RWPE2 (cell line): ENCODE data around the gene TRAF3IP3.

Experiments used
- ATAC-seq: fragments of 200-7000 bp; cut with Tn5 transposase; 3 replicates; pipeline ENCODE4 v1.9.1; 2021; ENCODE audit warnings: low read depth
- DNase-seq: peaks from one replicate; pipeline ENCODE4 v3.0.0-alpha.2; 2020; ENCODE audit warnings: low spot score
- H3K27ac ChIP-seq: fragments of 450-650 bp; 2 replicates; pipeline ENCODE4 v1.5.1; 2017; ENCODE audit warnings: mild to moderate bottlenecking; ENCODE audit not compliant: poor library complexity, severe bottlenecking
- H3K27me3 ChIP-seq: fragments of 250-450 bp; sonication (Bioruptor Pico); 2 replicates; pipeline ENCODE4 v1.5.1; 2021; ENCODE audit warnings: mild to moderate bottlenecking, moderate library complexity; ENCODE audit not compliant: insufficient read depth, poor library complexity, severe bottlenecking
- H3K36me3 ChIP-seq: fragments of 250-450 bp; sonication (Bioruptor Pico); 2 replicates; pipeline ENCODE4 v1.5.1; 2020; ENCODE audit warnings: low read depth, mild to moderate bottlenecking, moderate library complexity
- H3K4me1 ChIP-seq: fragments of 250-450 bp; sonication (Bioruptor Pico); 2 replicates; pipeline ENCODE4 v1.5.1; 2021; ENCODE audit warnings: mild to moderate bottlenecking, moderate library complexity; ENCODE audit not compliant: insufficient read depth, poor library complexity, severe bottlenecking
- H3K4me3 ChIP-seq: fragments of 250-450 bp; sonication (Bioruptor Pico); 2 replicates; pipeline ENCODE4 v1.5.1; 2021; ENCODE audit warnings: mild to moderate bottlenecking, moderate library complexity; ENCODE audit not compliant: severe bottlenecking
- H3K9me3 ChIP-seq: fragments of 250-450 bp; sonication (Bioruptor Pico); 2 replicates; pipeline ENCODE4 v1.5.1; 2021; ENCODE audit warnings: mild to moderate bottlenecking, moderate library complexity; ENCODE audit not compliant: severe bottlenecking
- CTCF ChIP-seq: fragments of 450-650 bp; IDR thresholded peaks from one replicate; pipeline ENCODE4 v1.5.1; 2017; ENCODE audit warnings: mild to moderate bottlenecking, moderate library complexity; ENCODE audit not compliant: poor library complexity, severe bottlenecking

The TRAF3IP3 gene

GRCh38 chr1:209751627-209752231 lies 4.1 kb upstream of the TRAF3IP3 start:
- Histone ChIP-seq H3K27ac (no peak overlapping the region), H3K36me3 (no peaks in the 10 kb centered on the region), H3K27me3 (no peaks in the 10 kb centered on the region), H3K4me3 (no peak overlapping the region), H3K4me1 (peaks cover 3% of the 10 kb centered on the region), H3K9me3 (no peaks in the 10 kb centered on the region)
- no peak for TF ChIP-seq CTCF
- ATAC-seq (no peak), DNase-seq (no peak)

GRCh38 chr1:209752890-209753289 lies 3.0 kb upstream of the TRAF3IP3 start:
- no peaks in the 10 kb centered on the region for H3K9me3 ChIP-seq
- DNase-seq (no peak), ATAC-seq (no peak)
- no peak overlapping the region for H3K4me3 ChIP-seq
- H3K27ac ChIP-seq, result no peak overlapping the region
- no peak for TF ChIP-seq CTCF
- H3K4me1 ChIP-seq, result peaks cover 3% of the 10 kb centered on the region
- H3K27me3 ChIP-seq, result no peaks in the 10 kb centered on the region
- H3K36me3 ChIP-seq, result no peaks in the 10 kb centered on the region

- Histone ChIP-seq H3K27me3 (no peaks in the 10 kb centered on the region), H3K4me3 (no peak overlapping the region), H3K9me3 (no peaks in the 10 kb centered on the region), H3K27ac (no peak overlapping the region), H3K36me3 (no peaks in the 10 kb centered on the region), H3K4me1 (no peaks in the 10 kb centered on the region)
- TF ChIP-seq CTCF, result no peak
- ATAC-seq, result no peak
- no peak for DNase-seq
These were observed 597 bp upstream of the TRAF3IP3 start for GRCh38 chr1:209755256-209755655.

- Histone ChIP-seq H3K36me3 (no peaks in the 10 kb centered on the region), H3K27ac (no peak overlapping the region), H3K9me3 (no peaks in the 10 kb centered on the region), H3K4me1 (no peaks in the 10 kb centered on the region), H3K27me3 (no peaks in the 10 kb centered on the region), H3K4me3 (no peak overlapping the region)
- no peak for TF ChIP-seq CTCF
- no peak for ATAC-seq
- DNase-seq, result no peak
These were observed 977 bp downstream of the TRAF3IP3 start for GRCh38 chr1:209756615-209757445.

GRCh38 chr1:209758400-209758799 lies 2.5 kb downstream of the TRAF3IP3 start:
- ATAC-seq, result no peak
- TF ChIP-seq CTCF, result no peak
- H3K9me3 ChIP-seq, result no peaks in the 10 kb centered on the region
- H3K4me1 ChIP-seq, result no peaks in the 10 kb centered on the region
- no peaks in the 10 kb centered on the region for H3K27me3 ChIP-seq
- DNase-seq, result no peak
- H3K36me3 ChIP-seq, result no peaks in the 10 kb centered on the region
- no peak overlapping the region for H3K4me3 ChIP-seq
- H3K27ac ChIP-seq, result no peak overlapping the region
